Measurements from ENCODE around the gene RPL32. TPM values are rescaled to one million over a fixed set of nuclear protein-coding genes. Genes with fewer than 3 reads are reported as not detected.

Gene RPL32
- total RNA-seq, 1 donor from 2014 or later = 972 TPM

DNA sequence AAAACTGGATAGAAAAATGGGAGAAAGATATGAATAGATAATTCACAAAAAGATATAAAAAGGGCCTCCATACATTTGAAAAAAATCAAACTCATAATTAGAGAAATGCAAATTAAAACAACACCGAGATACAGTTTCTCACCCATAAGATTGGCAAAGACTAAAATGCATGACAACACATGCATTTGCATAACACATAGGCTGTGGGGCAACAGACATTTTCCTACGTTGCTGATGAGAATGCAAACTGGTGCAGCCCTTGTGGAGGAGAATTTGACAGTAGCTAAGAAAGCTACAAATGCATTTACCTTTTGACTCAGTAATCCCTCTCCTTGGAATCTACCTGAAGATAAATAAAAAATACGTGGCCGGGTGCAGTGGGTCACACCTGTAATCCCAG, 56.3 kb downstream of the RPL32 start:
- Mint-ChIP-seq H3K27me3 (ENCODE audit: low read depth) (peaks cover 15% of the 10 kb centered on the region), H3K27ac (ENCODE audit: unreplicated experiment) (no peak overlapping the region)

More for the DNA sequence above, 56.3 kb downstream of the RPL32 start:
- peaks cover 10% of the 10 kb centered on the region for H3K4me1 Mint-ChIP-seq (ENCODE audit: low read depth)
- H3K4me3 Mint-ChIP-seq (ENCODE audit: unreplicated experiment) = no peak overlapping the region
- H3K9me3 Mint-ChIP-seq (ENCODE audit: low read depth) = no peaks in the 10 kb centered on the region
- no peak for DNase-seq (ENCODE audit: low spot score)
- H3K36me3 Mint-ChIP-seq (ENCODE audit: low read depth) = no peaks in the 10 kb centered on the region
- TF ChIP-seq, protein P1, sequence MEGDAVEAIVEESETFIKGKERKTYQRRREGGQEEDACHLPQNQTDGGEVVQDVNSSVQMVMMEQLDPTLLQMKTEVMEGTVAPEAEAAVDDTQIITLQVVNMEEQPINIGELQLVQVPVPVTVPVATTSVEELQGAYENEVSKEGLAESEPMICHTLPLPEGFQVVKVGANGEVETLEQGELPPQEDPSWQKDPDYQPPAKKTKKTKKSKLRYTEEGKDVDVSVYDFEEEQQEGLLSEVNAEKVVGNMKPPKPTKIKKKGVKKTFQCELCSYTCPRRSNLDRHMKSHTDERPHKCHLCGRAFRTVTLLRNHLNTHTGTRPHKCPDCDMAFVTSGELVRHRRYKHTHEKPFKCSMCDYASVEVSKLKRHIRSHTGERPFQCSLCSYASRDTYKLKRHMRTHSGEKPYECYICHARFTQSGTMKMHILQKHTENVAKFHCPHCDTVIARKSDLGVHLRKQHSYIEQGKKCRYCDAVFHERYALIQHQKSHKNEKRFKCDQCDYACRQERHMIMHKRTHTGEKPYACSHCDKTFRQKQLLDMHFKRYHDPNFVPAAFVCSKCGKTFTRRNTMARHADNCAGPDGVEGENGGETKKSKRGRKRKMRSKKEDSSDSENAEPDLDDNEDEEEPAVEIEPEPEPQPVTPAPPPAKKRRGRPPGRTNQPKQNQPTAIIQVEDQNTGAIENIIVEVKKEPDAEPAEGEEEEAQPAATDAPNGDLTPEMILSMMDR (IDR thresholded peaks at IDR 0.05) = no peak

Other genes starting within 250 kb of the RPL32 start
- 80.7 to 97.9 TPM (median 85.0 TPM) in 3 replicates for gene RAF1, start 177.4 kb downstream of the RPL32 start, total RNA-seq
- not detected in 3 replicates for gene TMEM40, start 82.3 kb downstream of the RPL32 start, total RNA-seq
- 11.3 to 15.7 TPM (median 12.0 TPM) in 3 replicates for gene CAND2, start 44.9 kb downstream of the RPL32 start, total RNA-seq
- 37.2 to 43.3 TPM (median 38.2 TPM) in 3 replicates for gene IQSEC1, start 231.9 kb upstream of the RPL32 start, total RNA-seq